Suprapubic skin (tissue), 4 donors: ENCODE measurements around the gene PGAP3.

Experiments
- POLR2A ChIP-seq, 2 donors: fragments of 450-650 bp; IDR thresholded peaks; one replicate each; pipeline ENCODE4 v1.6.1; 2017; ENCODE audit warnings: antibody characterized with exemption in 2 of 2, mild to moderate bottlenecking in 2 of 2, moderate library complexity in 2 of 2
- POLR2AphosphoS5 ChIP-seq, 3 donors: sonication (generic); formaldehyde crosslinking; IDR thresholded peaks; one replicate each; pipeline ENCODE4 v1.6.1; 2017; ENCODE audit warnings: antibody characterized with exemption in 3 of 3

DNA sequence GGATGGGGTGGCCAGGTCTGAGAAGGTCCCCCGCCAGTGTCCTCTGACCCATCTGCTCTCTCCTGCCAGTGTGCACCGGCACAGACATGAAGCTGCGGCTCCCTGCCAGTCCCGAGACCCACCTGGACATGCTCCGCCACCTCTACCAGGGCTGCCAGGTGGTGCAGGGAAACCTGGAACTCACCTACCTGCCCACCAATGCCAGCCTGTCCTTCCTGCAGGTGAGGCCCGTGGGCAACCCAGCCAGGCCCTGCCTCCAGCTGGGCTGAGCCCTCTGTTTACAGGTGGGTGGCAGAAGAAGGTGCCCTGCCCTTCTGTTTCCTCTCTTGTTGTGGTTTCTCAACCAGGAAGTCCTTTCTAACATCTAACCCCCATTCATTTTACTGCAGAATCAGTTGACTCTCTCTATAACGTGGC, 19.1 kb upstream of the PGAP3 start:
- no peak for TF ChIP-seq POLR2AphosphoS5 (IDR thresholded peaks at IDR 0.05)
- no peak for TF ChIP-seq POLR2A (IDR thresholded peaks at IDR 0.05)
